ENCODE data around the gene SERPINA5.

- peak; percentile 20 to 72 (median 64) for TF ChIP-seq CTCF (IDR thresholded peaks at IDR 0.05)
- no peak for TF ChIP-seq POLR2A (IDR thresholded peaks at IDR 0.05)
These were observed 31.9 kb upstream of the SERPINA5 start for GRCh38 chr14:94548999-94549985.
